Measurements from ENCODE around the gene ASTN2. TPM values are rescaled to one million over a fixed set of nuclear protein-coding genes. Genes with fewer than 3 reads are reported as not detected.

The ASTN2 gene
- total and polyA plus RNA-seq, 9 of the 15 experiments (the other 6 are each of a cell fraction or from before 2014, with no cell fraction given), result 0.56 to 3.5 (median 1.9) TPM

DNA sequence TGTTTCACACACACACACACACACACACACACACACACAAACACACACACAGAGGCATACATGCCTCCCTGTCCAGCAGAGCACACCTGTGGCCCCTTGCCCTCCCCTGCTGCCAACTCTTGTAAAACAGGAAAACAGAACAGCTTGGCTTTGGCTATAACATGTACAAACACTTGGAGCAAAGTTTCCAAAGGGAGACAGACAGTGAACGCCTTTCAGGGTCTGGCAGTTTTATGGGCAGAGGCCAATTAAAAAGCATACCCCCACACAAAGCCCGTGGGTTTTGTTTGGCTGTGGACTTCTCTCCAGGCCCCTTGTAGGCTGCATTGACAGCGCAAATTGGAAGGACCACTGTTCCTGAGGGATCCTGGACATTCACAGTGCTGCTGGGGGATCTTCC lies 995.7 kb downstream of the ASTN2 start:
- no peak for FAIRE-seq
- Histone ChIP-seq H3K4me1 (replicated peaks in 1 of 2; ENCODE audit: control insufficient read depth in 2 of 2, insufficient read depth in 2 of 2, low read length in 2 of 2) (peaks cover 13 to 61% of the 10 kb centered on the region in 2 experiments), H3K9me1 (ENCODE audit: control insufficient read depth, insufficient read depth, low read length) (no peaks in the 10 kb centered on the region), H3K4me2 (ENCODE audit: insufficient read depth, low read length) (no peak overlapping the region), H3K27me3 (ENCODE audit: control insufficient read depth in 2 of 2, insufficient read depth in 2 of 2, low read length in 2 of 2) (no peaks in the 10 kb centered on the region), H4K20me1 (replicated peaks; ENCODE audit: control insufficient read depth, insufficient read depth, low read length) (no peaks in the 10 kb centered on the region), H3K36me3 (ENCODE audit: control insufficient read depth, insufficient read depth, low read length) (no peaks in the 10 kb centered on the region), H3K79me2 (ENCODE audit: control insufficient read depth, insufficient read depth, low read length) (no peaks in the 10 kb centered on the region), H2AFZ (ENCODE audit: low read depth, low read length) (peak overlapping the region; percentile 21; the same call in 1 of the 2 replicates), H3K9me3 (replicated peaks; ENCODE audit: control insufficient read depth, insufficient read depth, low read depth, low read length) (no peaks in the 10 kb centered on the region), H3K4me3 (no peak overlapping the region), H3K27ac (ENCODE audit: extremely low read depth, low read depth, low read length) (no peak overlapping the region), H3K9ac (ENCODE audit: insufficient read depth in 1 of 2, low read depth in 2 of 2, low read length in 2 of 2) (no peak overlapping the region)
- CTCF ChIA-PET (ENCODE audit: low intra/inter-chr PET ratio), result interaction anchor here (0.6 kb wide), 1 partner anchor 71 kb away, joined by 4 read pairs; no protein-coding TSS in a partner anchor
- DNase-seq (ENCODE audit: extremely low read depth in 1 of 4, low spot score in 3 of 4), result no peak
- no TSS peak for BruUV-seq (replicated peaks)
- 44% methylated on average over 3 of the region's 3 CpGs for WGBS (ENCODE audit: insufficient coverage, low coverage, missing lambda C conversion rate)
- intact Hi-C loops (cut with micrococcal nuclease) (no loop called here), in situ Hi-C loops (cut with MboI) (no loop called here)
- TF ChIP-seq RBM15 (IDR thresholded peaks at IDR 0.05; ENCODE audit: insufficient read depth, low read length), result no peak
- TF ChIP-seq, protein P1, sequence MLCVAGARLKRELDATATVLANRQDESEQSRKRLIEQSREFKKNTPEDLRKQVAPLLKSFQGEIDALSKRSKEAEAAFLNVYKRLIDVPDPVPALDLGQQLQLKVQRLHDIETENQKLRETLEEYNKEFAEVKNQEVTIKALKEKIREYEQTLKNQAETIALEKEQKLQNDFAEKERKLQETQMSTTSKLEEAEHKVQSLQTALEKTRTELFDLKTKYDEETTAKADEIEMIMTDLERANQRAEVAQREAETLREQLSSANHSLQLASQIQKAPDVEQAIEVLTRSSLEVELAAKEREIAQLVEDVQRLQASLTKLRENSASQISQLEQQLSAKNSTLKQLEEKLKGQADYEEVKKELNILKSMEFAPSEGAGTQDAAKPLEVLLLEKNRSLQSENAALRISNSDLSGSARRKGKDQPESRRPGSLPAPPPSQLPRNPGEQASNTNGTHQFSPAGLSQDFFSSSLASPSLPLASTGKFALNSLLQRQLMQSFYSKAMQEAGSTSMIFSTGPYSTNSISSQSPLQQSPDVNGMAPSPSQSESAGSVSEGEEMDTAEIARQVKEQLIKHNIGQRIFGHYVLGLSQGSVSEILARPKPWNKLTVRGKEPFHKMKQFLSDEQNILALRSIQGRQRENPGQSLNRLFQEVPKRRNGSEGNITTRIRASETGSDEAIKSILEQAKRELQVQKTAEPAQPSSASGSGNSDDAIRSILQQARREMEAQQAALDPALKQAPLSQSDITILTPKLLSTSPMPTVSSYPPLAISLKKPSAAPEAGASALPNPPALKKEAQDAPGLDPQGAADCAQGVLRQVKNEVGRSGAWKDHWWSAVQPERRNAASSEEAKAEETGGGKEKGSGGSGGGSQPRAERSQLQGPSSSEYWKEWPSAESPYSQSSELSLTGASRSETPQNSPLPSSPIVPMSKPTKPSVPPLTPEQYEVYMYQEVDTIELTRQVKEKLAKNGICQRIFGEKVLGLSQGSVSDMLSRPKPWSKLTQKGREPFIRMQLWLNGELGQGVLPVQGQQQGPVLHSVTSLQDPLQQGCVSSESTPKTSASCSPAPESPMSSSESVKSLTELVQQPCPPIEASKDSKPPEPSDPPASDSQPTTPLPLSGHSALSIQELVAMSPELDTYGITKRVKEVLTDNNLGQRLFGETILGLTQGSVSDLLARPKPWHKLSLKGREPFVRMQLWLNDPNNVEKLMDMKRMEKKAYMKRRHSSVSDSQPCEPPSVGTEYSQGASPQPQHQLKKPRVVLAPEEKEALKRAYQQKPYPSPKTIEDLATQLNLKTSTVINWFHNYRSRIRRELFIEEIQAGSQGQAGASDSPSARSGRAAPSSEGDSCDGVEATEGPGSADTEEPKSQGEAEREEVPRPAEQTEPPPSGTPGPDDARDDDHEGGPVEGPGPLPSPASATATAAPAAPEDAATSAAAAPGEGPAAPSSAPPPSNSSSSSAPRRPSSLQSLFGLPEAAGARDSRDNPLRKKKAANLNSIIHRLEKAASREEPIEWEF (CRISPR knock-in tag; IDR thresholded peaks at IDR 0.05), result no peak
- TF ChIP-seq ZBTB49 (CRISPR knock-in tag; IDR thresholded peaks at IDR 0.05; ENCODE audit: borderline replicate concordance), result no peak
- TF ChIP-seq E2F3 (CRISPR knock-in tag; IDR thresholded peaks at IDR 0.05), result no peak
- TF ChIP-seq POLR2G (IDR thresholded peaks at IDR 0.05; ENCODE audit: low read depth, low read length), result no peak
- TF ChIP-seq RBM39 (optimal IDR thresholded peaks at IDR 0.05; ENCODE audit: low read depth, low read length), result no peak
- TF ChIP-seq IRF2 (CRISPR knock-in tag; IDR thresholded peaks at IDR 0.05), result no peak
- no peak for TF ChIP-seq ZNF79 (CRISPR knock-in tag; IDR thresholded peaks at IDR 0.05; ENCODE audit: low read depth)
- TF ChIP-seq ZKSCAN1 (IDR thresholded peaks at IDR 0.05; ENCODE audit: low read depth, low read length), result no peak
- TF ChIP-seq FOSL1 (tag; conservative IDR thresholded peaks at IDR 0.05), result no peak
- POLR2A ChIA-PET, result interaction anchor here (1.0 to 1.1 kb wide), 2 partner anchors 9 to 13 kb away, joined by 3 to 4 read pairs; no protein-coding TSS in a partner anchor
- no peak for ATAC-seq

Measured in K562 (cell line).